ENCODE measurements around the gene NCLN.

GRCh38 chr19:3179739-3180293 is 5.9 kb upstream of the NCLN start:
- TF ChIP-seq POLR2A (IDR thresholded peaks at IDR 0.05), result no peak
- no peak for TF ChIP-seq CTCF (IDR thresholded peaks at IDR 0.05)

Measured in prostate gland (tissue), 2 donors.